OCI-LY7 (cell line): Measurements from ENCODE around the gene CFAP119. TPM values are rescaled to one million over a fixed set of nuclear protein-coding genes. Genes with fewer than 3 reads are reported as not detected.

Source experiments
- BruUV-seq: library from RNA; stranded (reverse); fragments of 400-500 nt; replicated peaks from 2 replicates; lab custom pipeline; 2021; lab: Mats Ljungman, UMichigan
- CTCF ChIA-PET: fragments of 300-600 bp; sonication (Branson Sonifier 250); formaldehyde crosslinking; loops from one replicate; lab custom pipeline; 2022; ENCODE audit warnings: antibody characterized with exemption; ENCODE audit not compliant: unreplicated experiment; lab: Charles Lee
- POLR2A ChIA-PET: fragments of 300-600 bp; sonication (Branson Sonifier 250); formaldehyde crosslinking; loops from one replicate; lab custom pipeline; 2022; ENCODE audit warnings: antibody characterized with exemption; lab: Charles Lee
- DNase-seq: peaks from one replicate; pipeline ENCODE4 v3.0.0-alpha.2; 2015; ENCODE audit warnings: low spot score
- H2AFZ ChIP-seq: fragments of 200-600 bp; sonication (generic), shearing (Covaris generic); 2 replicates; pipeline ENCODE4 v1.6.1; 2014; ENCODE audit warnings: mild to moderate bottlenecking, antibody characterized with exemption, low read length, moderate library complexity
- H3K27ac ChIP-seq: fragments of 200-600 bp; sonication (generic); 2 replicates; pipeline ENCODE4 v1.5.1; 2014; ENCODE audit warnings: mixed run types, low read depth, mild to moderate bottlenecking, moderate library complexity, low read length, inconsistent platforms; ENCODE audit not compliant: poor library complexity, severe bottlenecking
- H3K36me3 ChIP-seq: fragments of 200-600 bp; sonication (generic); 2 replicates; pipeline ENCODE4 v1.6.1; 2014; ENCODE audit warnings: mild to moderate bottlenecking, antibody characterized with exemption, low read length, moderate library complexity, mixed read lengths; ENCODE audit not compliant: insufficient read depth
- H3K4me1 ChIP-seq: fragments of 200-600 bp; sonication (generic); 2 replicates; pipeline ENCODE4 v1.5.1; 2014; ENCODE audit warnings: mild to moderate bottlenecking, low read length; ENCODE audit not compliant: insufficient read depth, poor library complexity, severe bottlenecking
- H3K4me2 ChIP-seq: fragments of 200-600 bp; sonication (generic); 2 replicates; pipeline ENCODE4 v1.6.1; 2014; ENCODE audit warnings: mild to moderate bottlenecking, low read length
- H3K4me3 ChIP-seq: fragments of 200-600 bp; sonication (generic); 2 replicates; pipeline ENCODE4 v1.5.1; 2014; ENCODE audit warnings: mild to moderate bottlenecking, low read depth, low read length; ENCODE audit not compliant: poor library complexity, severe bottlenecking
- H3K79me2 ChIP-seq: fragments of 200-600 bp; sonication (generic); 2 replicates; pipeline ENCODE4 v1.6.1; 2016; ENCODE audit warnings: low read depth, mild to moderate bottlenecking, low read length, moderate library complexity, mixed read lengths; ENCODE audit not compliant: insufficient read depth
- H3K9me2 ChIP-seq: fragments of 200-600 bp; sonication (generic); 2 replicates; pipeline ENCODE4 v1.6.1; 2016; ENCODE audit warnings: mild to moderate bottlenecking, low read length, mixed read lengths; ENCODE audit not compliant: insufficient read depth
- H3K9me3 ChIP-seq: fragments of 200-600 bp; sonication (generic); 2 replicates; pipeline ENCODE4 v1.6.1; 2014; ENCODE audit warnings: mild to moderate bottlenecking, mixed run types, low read length, mixed read lengths
- H4K20me1 ChIP-seq: fragments of 200-600 bp; sonication (generic); 2 replicates; pipeline ENCODE4 v1.6.1; 2014; ENCODE audit warnings: mild to moderate bottlenecking, antibody characterized with exemption, low read length, moderate library complexity, mixed read lengths; ENCODE audit not compliant: insufficient read depth
- EZH2phosphoT487 ChIP-seq: fragments of 200-600 bp; sonication (generic); IDR thresholded peaks from 2 replicates; pipeline ENCODE4 v1.6.1; 2018; ENCODE audit warnings: low read depth, borderline replicate concordance, mild to moderate bottlenecking, mixed run types, antibody characterized with exemption, low read length, moderate library complexity, mixed read lengths
- intact Hi-C: fragments of 100-400 bp; cut with micrococcal nuclease; formaldehyde crosslinking; loops from one replicate; pipeline ENCODE4 v1.10.0; 2022; ENCODE audit not compliant: unreplicated experiment
- total RNA-seq, 2 experiments: library from RNA; depleted of rRNA in 1 of 2; stranded (reverse); fragments of >200 nt in 1 of 2; shearing (Covaris generic) in 1 of 2; gene quantifications; 2 replicates each; pipeline ENCODE4 v1.2.3, GENCODE V29; 2014 to 2022
- TF ChIP-seq, protein P1 (sequence below): fragments of 200-600 bp; sonication (generic); conservative IDR thresholded peaks from 2 replicates; pipeline ENCODE4 v1.5.1; 2014; ENCODE audit warnings: mild to moderate bottlenecking, antibody characterized with exemption, low read length, moderate library complexity, mixed read lengths

The CFAP119 gene
- total RNA-seq, 2 experiments from 2014 or later: 25.0 to 27.4 TPM

DNA sequence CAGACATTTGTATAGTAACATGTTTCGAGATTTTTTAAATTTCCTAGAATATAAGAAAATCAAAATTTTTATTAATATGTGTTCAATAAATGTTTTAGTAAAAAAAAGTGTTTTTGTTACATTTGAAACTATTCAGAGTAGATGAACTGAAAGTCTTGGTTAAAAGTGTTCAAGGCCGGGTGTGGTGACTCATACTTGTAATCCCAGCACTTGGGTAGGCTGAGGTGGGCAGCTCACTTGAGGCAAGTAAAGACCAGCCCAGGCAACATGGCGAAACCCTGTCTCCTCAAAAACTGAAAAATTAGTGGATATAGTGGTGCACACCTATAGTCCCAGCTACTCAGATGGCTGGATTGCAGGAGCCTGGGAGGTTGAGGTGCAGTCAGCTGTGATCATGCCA is 30.5 kb downstream of the CFAP119 start:
- intact Hi-C loops: no loop called here
- H3K4me2 ChIP-seq: no peak overlapping the region
- H2AFZ ChIP-seq: no peak overlapping the region
- TF ChIP-seq, protein P1, sequence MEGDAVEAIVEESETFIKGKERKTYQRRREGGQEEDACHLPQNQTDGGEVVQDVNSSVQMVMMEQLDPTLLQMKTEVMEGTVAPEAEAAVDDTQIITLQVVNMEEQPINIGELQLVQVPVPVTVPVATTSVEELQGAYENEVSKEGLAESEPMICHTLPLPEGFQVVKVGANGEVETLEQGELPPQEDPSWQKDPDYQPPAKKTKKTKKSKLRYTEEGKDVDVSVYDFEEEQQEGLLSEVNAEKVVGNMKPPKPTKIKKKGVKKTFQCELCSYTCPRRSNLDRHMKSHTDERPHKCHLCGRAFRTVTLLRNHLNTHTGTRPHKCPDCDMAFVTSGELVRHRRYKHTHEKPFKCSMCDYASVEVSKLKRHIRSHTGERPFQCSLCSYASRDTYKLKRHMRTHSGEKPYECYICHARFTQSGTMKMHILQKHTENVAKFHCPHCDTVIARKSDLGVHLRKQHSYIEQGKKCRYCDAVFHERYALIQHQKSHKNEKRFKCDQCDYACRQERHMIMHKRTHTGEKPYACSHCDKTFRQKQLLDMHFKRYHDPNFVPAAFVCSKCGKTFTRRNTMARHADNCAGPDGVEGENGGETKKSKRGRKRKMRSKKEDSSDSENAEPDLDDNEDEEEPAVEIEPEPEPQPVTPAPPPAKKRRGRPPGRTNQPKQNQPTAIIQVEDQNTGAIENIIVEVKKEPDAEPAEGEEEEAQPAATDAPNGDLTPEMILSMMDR: no peak
- TF ChIP-seq EZH2phosphoT487: no peak
- H3K4me1 ChIP-seq: no peaks in the 10 kb centered on the region
- ChIA-PET POLR2A (no interaction called here), CTCF (no interaction called here)
- no TSS peak for BruUV-seq
- H3K9me2 ChIP-seq: no peaks in the 10 kb centered on the region
- no peak overlapping the region for H3K27ac ChIP-seq
- no peak overlapping the region for H3K4me3 ChIP-seq
- H3K36me3 ChIP-seq: peaks cover 98% of the 10 kb centered on the region
- H3K9me3 ChIP-seq: no peaks in the 10 kb centered on the region
- no peaks in the 10 kb centered on the region for H4K20me1 ChIP-seq
- 0 out of 2 replicates have a peak, but pooled peaks cover 3% of the 10 kb centered on the region for H3K79me2 ChIP-seq
- DNase-seq: no peak

DNA sequence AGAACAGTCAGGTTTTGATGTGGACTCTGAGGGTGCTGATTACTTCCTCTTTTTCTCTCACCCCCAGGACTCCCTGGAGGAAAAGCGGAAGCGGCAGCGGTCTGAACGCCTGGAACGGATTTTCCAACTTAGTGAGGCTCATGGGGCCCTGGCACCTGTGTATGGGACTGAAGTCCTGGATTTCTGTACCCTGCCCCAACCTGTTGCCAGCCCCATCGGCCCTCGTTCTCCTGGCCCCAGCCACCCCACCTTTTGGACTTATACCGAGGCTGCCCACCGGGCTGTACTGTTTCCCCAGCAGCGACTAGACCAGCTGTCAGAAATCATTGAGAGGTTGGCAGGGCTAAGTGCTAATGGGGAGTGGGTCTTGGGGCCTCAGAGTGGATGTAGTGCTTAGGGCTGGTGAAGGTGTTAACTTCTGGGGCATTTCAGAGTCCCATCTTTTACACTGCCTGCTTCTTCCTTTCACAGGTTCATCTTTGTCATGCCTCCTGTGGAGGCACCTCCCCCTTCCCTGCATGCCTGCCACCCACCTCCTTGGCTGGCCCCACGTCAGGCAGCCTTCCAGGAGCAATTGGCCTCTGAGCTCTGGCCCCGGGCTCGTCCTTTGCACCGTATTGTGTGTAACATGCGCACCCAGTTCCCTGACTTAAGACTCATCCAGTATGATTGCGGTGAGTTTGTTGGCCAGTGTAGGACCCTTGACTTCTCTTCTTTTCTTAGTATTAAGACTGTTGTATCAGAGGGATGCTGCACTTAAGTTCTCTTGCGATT is 32.8 kb downstream of the CFAP119 start:
- H3K9me3 ChIP-seq: no peaks in the 10 kb centered on the region
- BruUV-seq: no TSS peak
- H3K79me2 ChIP-seq: 0 out of 2 replicates have a peak, but pooled peaks cover 3% of the 10 kb centered on the region
- H3K4me1 ChIP-seq: no peaks in the 10 kb centered on the region
- CTCF ChIA-PET: no interaction called here
- H3K27ac ChIP-seq: no peak overlapping the region
- intact Hi-C loops: no loop called here
- no peaks in the 10 kb centered on the region for H4K20me1 ChIP-seq
- H3K9me2 ChIP-seq: no peaks in the 10 kb centered on the region
- no peak for DNase-seq
- TF ChIP-seq, protein P1: no peak
- TF ChIP-seq EZH2phosphoT487: no peak
- H3K4me3 ChIP-seq: no peak overlapping the region
- no peak overlapping the region for H3K4me2 ChIP-seq
- POLR2A ChIA-PET: no interaction called here
- H3K36me3 ChIP-seq: peaks cover 100% of the 10 kb centered on the region
- no peak overlapping the region for H2AFZ ChIP-seq

DNA sequence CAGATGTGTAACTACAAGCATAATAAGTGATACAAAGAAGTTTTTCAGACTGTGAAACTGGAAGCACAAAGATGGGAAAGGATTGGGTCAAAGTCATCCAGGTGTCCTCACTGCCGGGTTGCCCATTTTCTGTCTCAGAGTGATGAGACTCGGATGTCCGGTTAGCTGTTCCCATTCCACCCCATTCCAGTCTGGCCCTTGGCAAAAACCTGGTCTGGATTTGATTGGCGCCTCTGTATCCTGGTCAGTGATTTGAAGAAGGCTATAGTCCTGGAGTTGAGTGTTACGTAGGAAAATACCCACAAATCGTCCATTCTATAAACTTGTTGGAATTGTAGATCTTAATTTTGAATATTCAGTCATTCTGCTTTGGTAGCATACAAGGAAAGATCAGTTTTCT is 33.5 kb downstream of the CFAP119 start:
- Histone ChIP-seq H3K9me2 (no peaks in the 10 kb centered on the region), H4K20me1 (no peaks in the 10 kb centered on the region), H3K4me1 (no peaks in the 10 kb centered on the region), H3K9me3 (no peaks in the 10 kb centered on the region), H3K4me2 (no peak overlapping the region), H2AFZ (no peak overlapping the region), H3K4me3 (no peak overlapping the region), H3K36me3 (peaks cover 100% of the 10 kb centered on the region), H3K27ac (no peak overlapping the region), H3K79me2 (0 out of 2 replicates have a peak, but pooled peaks cover 3% of the 10 kb centered on the region)
- ChIA-PET CTCF (no interaction called here), POLR2A (no interaction called here)
- no TSS peak for BruUV-seq
- TF ChIP-seq, protein P1: no peak
- intact Hi-C loops: no loop called here
- DNase-seq: no peak
